Heart left ventricle (tissue), 13 donors: ENCODE data around the gene RXFP1.

ENCODE experiments used
- POLR2A ChIP-seq, 2 donors: fragments of 450-650 bp; IDR thresholded peaks; one replicate each; pipeline ENCODE4 v1.6.1; 2017; ENCODE audit warnings: antibody characterized with exemption in 2 of 2, mild to moderate bottlenecking in 2 of 2, moderate library complexity in 2 of 2
- TF ChIP-seq, protein P1 (sequence below), 12 donors: fragments of 200-600 bp; sonication (generic) in 4 of 12; IDR thresholded peaks; one replicate each; pipeline versions ENCODE4 v1.5.0 to v1.8.0; 2018 to 2022; ENCODE audit warnings: antibody characterized with exemption in 12 of 12, mild to moderate bottlenecking in 5 of 12
- donor health status: ischemic (EF 13 %, LVEDD 7.1; RV severe dilation, severe dysfunction).
- donor health status: DM: no; HTN: yes; CAD: no.
- donor health status: DM: no; HTN: no; CAD: no.
- donor health status: ischemic (EF 25% LVEDD 6.9; RV normal size, moderate dysfunction).
- donor health status: ischemic (EF 25% LVEDD 5.7; RV mildly dilated, moderate dysfunction).
- donor health status: ischemic (EF 35%, LVEDD 5.7; RV mildly dilated, moderate dysfunction).
- donor health status: nonischemic (EF 11% LVEDD 7.7; RV severe dilation, severe dysfunction).
- donor health status: DM: yes; HTN: yes; CAD: no.
- donor health status: PGD.
- donor health status: ischemic (EF 29% LVEDD 5.4; RV normal size, mild dysfunction).
- donor health status: nonischemic (EF 23%, LVEDD 6.1; RV moderate dilation, normal function).

DNA sequence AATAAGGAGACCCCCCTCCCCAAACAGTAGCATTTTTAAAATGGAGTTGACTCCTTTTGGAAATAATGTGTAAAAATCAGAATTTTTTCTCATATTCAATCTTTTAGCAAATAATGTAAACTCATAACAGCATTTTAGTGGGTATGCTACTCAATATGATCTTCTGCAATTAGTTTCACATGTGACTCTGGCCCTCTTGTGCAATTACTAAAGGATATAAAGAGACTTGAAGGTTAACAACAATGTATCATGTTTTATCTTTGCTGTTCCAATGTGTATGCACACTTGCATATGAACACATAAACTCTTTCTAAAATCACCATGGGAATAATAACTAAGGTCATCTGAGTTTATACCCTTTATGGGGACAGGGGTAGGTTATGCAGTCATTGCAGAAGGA lies 39.9 kb upstream of the RXFP1 start:
- TF ChIP-seq, protein P1, sequence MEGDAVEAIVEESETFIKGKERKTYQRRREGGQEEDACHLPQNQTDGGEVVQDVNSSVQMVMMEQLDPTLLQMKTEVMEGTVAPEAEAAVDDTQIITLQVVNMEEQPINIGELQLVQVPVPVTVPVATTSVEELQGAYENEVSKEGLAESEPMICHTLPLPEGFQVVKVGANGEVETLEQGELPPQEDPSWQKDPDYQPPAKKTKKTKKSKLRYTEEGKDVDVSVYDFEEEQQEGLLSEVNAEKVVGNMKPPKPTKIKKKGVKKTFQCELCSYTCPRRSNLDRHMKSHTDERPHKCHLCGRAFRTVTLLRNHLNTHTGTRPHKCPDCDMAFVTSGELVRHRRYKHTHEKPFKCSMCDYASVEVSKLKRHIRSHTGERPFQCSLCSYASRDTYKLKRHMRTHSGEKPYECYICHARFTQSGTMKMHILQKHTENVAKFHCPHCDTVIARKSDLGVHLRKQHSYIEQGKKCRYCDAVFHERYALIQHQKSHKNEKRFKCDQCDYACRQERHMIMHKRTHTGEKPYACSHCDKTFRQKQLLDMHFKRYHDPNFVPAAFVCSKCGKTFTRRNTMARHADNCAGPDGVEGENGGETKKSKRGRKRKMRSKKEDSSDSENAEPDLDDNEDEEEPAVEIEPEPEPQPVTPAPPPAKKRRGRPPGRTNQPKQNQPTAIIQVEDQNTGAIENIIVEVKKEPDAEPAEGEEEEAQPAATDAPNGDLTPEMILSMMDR (IDR thresholded peaks at IDR 0.05): no peak
- TF ChIP-seq POLR2A (IDR thresholded peaks at IDR 0.05): no peak
